ENCODE measurements around the gene ANK2.

GRCh38 chr4:113303315-113303714 lies 253.9 kb downstream of the ANK2 start:
- TF ChIP-seq ZBTB1 (CRISPR knock-in tag; IDR thresholded peaks at IDR 0.05; ENCODE audit: borderline replicate concordance): no peak
- TF ChIP-seq POLR2AphosphoS5 (IDR thresholded peaks at IDR 0.05; ENCODE audit: low read depth, low read length): no peak
